SK-N-SH treated with all-trans-retinoic acid at 6 μM for 48 hours (cell line): ENCODE data around the gene KRTAP4-3.
"Not testable (repeated sequence)": the region's sequence is repeated elsewhere in the genome, so short reads cannot be mapped to it uniquely, and the experiment has no call there.

Experiments
- ATAC-seq: fragments of 200-7000 bp; cut with Tn5 transposase; 3 replicates; pipeline ENCODE4 v1.9.1; 2020; ENCODE audit warnings: mild to moderate bottlenecking, moderate library complexity
- ARNTL ChIP-seq: fragments of 450-650 bp; formaldehyde crosslinking; IDR thresholded peaks from 2 replicates; pipeline ENCODE4 v1.5.0; 2020; ENCODE audit warnings: low read depth, mild to moderate bottlenecking, moderate library complexity, borderline replicate concordance
- CREB5 ChIP-seq: fragments of 250-450 bp; sonication (Bioruptor Pico); IDR thresholded peaks from 2 replicates; pipeline ENCODE4 v1.5.1; 2020; ENCODE audit warnings: low read depth, mild to moderate bottlenecking, moderate library complexity
- CSDC2 ChIP-seq: fragments of 250-450 bp; sonication (Bioruptor Pico); IDR thresholded peaks from 2 replicates; pipeline ENCODE4 v1.5.0; 2020; ENCODE audit warnings: mild to moderate bottlenecking, moderate library complexity
- ESRRG ChIP-seq: fragments of 250-450 bp; sonication (Bioruptor Pico); IDR thresholded peaks from 2 replicates; pipeline ENCODE4 v1.6.1; 2021; ENCODE audit warnings: mild to moderate bottlenecking
- OSR1 ChIP-seq: fragments of 250-450 bp; sonication (Bioruptor Pico); IDR thresholded peaks from 2 replicates; pipeline ENCODE4 v1.8.0; 2022; ENCODE audit warnings: moderate library complexity, mild to moderate bottlenecking, inconsistent platforms
- PPARA ChIP-seq: fragments of 250-450 bp; sonication (Bioruptor Pico); IDR thresholded peaks from 2 replicates; pipeline ENCODE4 v1.5.0; 2020; ENCODE audit warnings: mild to moderate bottlenecking, borderline replicate concordance
- TOX ChIP-seq: fragments of 250-450 bp; sonication (Bioruptor Pico); IDR thresholded peaks from 2 replicates; pipeline ENCODE4 v1.8.0; 2021; ENCODE audit warnings: mild to moderate bottlenecking, moderate library complexity, borderline replicate concordance
- ZC3H10 ChIP-seq: fragments of 250-450 bp; sonication (Bioruptor Pico); IDR thresholded peaks from 2 replicates; pipeline ENCODE4 v1.5.1; 2021; ENCODE audit warnings: mild to moderate bottlenecking, moderate library complexity
- ZFP30 ChIP-seq: fragments of 450-650 bp; formaldehyde crosslinking; IDR thresholded peaks from 2 replicates; pipeline ENCODE4 v1.5.0; 2022; ENCODE audit warnings: mild to moderate bottlenecking, moderate library complexity
- ZNF565 ChIP-seq: fragments of 450-650 bp; formaldehyde crosslinking; conservative IDR thresholded peaks from 2 replicates; pipeline ENCODE4 v1.5.0; 2020; ENCODE audit warnings: low read depth, mild to moderate bottlenecking, moderate library complexity
- ZNF8 ChIP-seq: fragments of 450-650 bp; formaldehyde crosslinking; IDR thresholded peaks from 2 replicates; pipeline ENCODE4 v1.5.0; 2020; ENCODE audit warnings: mild to moderate bottlenecking, moderate library complexity
- TF ChIP-seq, protein P1 (sequence below): fragments of 250-450 bp; sonication (Bioruptor Pico); IDR thresholded peaks from 2 replicates; pipeline ENCODE4 v1.5.0; 2020; ENCODE audit warnings: mild to moderate bottlenecking, moderate library complexity
- TF ChIP-seq, protein P2 (sequence below): fragments of 250-450 bp; sonication (Bioruptor Pico); IDR thresholded peaks from 2 replicates; pipeline ENCODE4 v1.8.0; 2021; ENCODE audit warnings: low read depth, mild to moderate bottlenecking, moderate library complexity, borderline replicate concordance
- TF ChIP-seq, protein P3 (sequence below): fragments of 250-450 bp; sonication (Bioruptor Pico); IDR thresholded peaks from 2 replicates; pipeline ENCODE4 v1.8.0; 2020; ENCODE audit warnings: mild to moderate bottlenecking, moderate library complexity, borderline replicate concordance

The KRTAP4-3 gene

GRCh38 chr17:41131979-41132378 lies 36.0 kb downstream of the KRTAP4-3 start (continued):
- TF ChIP-seq CREB5 (CRISPR knock-in tag), result no peak
- no peak for TF ChIP-seq CSDC2 (CRISPR knock-in tag)
- TF ChIP-seq, all 23 proteins: peak for 0

DNA sequence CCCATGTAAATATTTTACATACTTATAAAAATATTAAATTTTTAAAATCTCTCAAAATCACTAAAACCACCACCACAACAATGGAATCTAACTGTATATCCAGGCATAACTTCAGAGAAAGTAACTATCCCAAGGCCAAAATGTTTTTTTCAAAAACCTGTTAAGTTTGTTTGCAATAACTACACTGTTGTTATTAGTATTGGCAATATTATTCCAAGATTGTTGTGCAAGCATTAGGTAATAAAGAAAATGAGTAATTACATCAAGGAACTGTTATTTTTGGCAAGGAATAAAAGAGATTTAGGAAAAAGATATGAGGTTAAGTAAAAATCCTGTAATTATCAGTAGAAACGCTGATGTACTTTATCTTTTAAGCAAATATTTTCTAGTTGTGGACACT lies 40.6 kb downstream of the KRTAP4-3 start:
- no peak for TF ChIP-seq ZC3H10 (CRISPR knock-in tag)
- TF ChIP-seq PPARA (CRISPR knock-in tag), result no peak
- ATAC-seq, result no peak

DNA sequence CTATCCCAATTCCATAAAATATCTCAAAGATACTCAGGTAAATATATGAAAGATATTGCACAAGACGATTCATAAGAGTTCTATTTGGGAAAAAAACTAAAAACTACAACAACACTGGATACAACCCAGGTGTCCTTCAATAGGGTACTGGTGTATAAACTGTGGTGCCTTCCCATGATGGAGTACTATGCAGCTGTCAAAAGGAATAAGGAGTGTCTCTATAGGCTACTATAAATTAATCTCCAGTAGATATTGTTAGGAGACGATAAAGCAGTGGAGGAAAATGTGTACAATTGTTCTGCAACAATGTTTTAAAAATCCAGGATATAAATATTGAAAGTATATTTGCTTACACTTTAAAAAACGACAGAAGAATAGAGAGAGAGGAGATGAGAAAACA lies 41.6 kb downstream of the KRTAP4-3 start:
- no peak for ATAC-seq

GRCh38 chr17:41125064-41125463 lies 43.0 kb downstream of the KRTAP4-3 start:
- ATAC-seq, result no peak
- no peak for TF ChIP-seq OSR1 (CRISPR knock-in tag)
- TF ChIP-seq ZNF565, result no peak

More for the DNA sequence above, 41.6 kb downstream of the KRTAP4-3 start:
- TF ChIP-seq ZC3H10 (CRISPR knock-in tag), result no peak
- TF ChIP-seq, all 23 proteins: peak for 0

GRCh38 chr17:41123991-41124371 lies 44.0 kb downstream of the KRTAP4-3 start, which contains the start of gene KRTAP4-12:
Gene KRTAP4-12 (minus strand): TSS chr17:41124182. CDS start chr17:41124122, 60 bp downstream.
- ATAC-seq, result not testable (repeated sequence)

GRCh38 chr17:41123292-41123990 lies 44.6 kb downstream of the KRTAP4-3 start:
- ATAC-seq, result not testable (repeated sequence)

GRCh38 chr17:41121742-41122141 lies 46.3 kb downstream of the KRTAP4-3 start:
- ATAC-seq, result no peak
- TF ChIP-seq ZNF8 (no peak), ESRRG (CRISPR knock-in tag) (no peak), CSDC2 (CRISPR knock-in tag) (no peak), CREB5 (CRISPR knock-in tag) (no peak), TOX (CRISPR knock-in tag) (no peak), ZFP30 (no peak), ZC3H10 (CRISPR knock-in tag) (no peak), ARNTL (no peak)
- TF ChIP-seq, protein P1, sequence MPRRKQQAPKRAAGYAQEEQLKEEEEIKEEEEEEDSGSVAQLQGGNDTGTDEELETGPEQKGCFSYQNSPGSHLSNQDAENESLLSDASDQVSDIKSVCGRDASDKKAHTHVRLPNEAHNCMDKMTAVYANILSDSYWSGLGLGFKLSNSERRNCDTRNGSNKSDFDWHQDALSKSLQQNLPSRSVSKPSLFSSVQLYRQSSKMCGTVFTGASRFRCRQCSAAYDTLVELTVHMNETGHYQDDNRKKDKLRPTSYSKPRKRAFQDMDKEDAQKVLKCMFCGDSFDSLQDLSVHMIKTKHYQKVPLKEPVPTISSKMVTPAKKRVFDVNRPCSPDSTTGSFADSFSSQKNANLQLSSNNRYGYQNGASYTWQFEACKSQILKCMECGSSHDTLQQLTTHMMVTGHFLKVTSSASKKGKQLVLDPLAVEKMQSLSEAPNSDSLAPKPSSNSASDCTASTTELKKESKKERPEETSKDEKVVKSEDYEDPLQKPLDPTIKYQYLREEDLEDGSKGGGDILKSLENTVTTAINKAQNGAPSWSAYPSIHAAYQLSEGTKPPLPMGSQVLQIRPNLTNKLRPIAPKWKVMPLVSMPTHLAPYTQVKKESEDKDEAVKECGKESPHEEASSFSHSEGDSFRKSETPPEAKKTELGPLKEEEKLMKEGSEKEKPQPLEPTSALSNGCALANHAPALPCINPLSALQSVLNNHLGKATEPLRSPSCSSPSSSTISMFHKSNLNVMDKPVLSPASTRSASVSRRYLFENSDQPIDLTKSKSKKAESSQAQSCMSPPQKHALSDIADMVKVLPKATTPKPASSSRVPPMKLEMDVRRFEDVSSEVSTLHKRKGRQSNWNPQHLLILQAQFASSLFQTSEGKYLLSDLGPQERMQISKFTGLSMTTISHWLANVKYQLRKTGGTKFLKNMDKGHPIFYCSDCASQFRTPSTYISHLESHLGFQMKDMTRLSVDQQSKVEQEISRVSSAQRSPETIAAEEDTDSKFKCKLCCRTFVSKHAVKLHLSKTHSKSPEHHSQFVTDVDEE (CRISPR knock-in tag), result no peak
- TF ChIP-seq, protein P2, sequence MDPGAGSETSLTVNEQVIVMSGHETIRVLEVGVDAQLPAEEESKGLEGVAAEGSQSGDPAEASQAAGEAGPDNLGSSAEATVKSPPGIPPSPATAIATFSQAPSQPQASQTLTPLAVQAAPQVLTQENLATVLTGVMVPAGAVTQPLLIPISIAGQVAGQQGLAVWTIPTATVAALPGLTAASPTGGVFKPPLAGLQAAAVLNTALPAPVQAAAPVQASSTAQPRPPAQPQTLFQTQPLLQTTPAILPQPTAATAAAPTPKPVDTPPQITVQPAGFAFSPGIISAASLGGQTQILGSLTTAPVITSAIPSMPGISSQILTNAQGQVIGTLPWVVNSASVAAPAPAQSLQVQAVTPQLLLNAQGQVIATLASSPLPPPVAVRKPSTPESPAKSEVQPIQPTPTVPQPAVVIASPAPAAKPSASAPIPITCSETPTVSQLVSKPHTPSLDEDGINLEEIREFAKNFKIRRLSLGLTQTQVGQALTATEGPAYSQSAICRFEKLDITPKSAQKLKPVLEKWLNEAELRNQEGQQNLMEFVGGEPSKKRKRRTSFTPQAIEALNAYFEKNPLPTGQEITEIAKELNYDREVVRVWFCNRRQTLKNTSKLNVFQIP (CRISPR knock-in tag), result no peak
- TF ChIP-seq, protein P3, sequence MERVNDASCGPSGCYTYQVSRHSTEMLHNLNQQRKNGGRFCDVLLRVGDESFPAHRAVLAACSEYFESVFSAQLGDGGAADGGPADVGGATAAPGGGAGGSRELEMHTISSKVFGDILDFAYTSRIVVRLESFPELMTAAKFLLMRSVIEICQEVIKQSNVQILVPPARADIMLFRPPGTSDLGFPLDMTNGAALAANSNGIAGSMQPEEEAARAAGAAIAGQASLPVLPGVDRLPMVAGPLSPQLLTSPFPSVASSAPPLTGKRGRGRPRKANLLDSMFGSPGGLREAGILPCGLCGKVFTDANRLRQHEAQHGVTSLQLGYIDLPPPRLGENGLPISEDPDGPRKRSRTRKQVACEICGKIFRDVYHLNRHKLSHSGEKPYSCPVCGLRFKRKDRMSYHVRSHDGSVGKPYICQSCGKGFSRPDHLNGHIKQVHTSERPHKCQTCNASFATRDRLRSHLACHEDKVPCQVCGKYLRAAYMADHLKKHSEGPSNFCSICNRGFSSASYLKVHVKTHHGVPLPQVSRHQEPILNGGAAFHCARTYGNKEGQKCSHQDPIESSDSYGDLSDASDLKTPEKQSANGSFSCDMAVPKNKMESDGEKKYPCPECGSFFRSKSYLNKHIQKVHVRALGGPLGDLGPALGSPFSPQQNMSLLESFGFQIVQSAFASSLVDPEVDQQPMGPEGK (CRISPR knock-in tag), result no peak

DNA sequence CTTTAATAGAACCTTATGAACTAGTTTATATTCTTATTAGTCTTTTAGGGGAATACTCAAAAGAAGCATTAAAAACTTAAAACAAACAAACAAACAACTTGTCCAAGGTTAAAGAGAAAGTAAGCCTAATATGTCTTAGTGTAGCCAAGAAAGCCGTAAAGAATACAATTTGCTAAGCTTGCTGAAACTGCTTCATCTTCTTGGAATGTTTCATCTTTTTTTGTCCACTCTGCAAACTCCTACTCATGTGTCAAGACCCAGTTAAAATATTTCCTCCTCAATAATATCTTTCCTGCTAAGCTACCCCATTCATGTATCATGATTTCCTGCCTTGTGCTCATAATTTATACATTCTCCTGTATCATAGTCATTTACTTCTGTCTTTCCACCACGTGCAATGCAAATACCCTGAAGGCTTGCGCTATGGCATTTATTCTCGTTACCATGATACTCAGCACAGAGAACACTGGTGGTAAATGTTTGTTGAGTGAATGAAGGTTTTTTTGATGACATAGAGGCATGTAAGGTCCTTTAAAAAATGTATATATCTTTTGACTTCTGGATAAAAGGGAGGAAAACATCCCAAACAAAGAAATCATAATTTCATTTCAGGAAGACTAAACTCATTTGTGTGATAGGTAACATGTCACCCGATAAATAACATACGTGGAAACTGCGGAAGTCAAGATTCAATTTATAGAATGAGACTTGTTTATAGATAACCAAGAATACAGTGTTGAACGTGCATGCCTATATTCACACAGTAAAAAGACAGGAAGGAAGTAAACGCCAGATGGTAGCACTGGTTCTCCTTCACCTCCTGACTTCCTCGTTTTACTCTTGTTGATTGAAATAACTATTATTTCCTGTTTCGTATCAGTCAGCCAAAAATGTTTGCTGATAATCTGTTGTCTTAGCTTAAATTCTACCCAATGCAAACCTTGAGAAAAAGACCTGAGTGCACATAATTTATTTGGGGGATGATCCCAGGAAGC lies 48.0 kb downstream of the KRTAP4-3 start:
- ATAC-seq, result not testable (repeated sequence)
